ENCODE measurements around the gene GPHN. TPM values are rescaled to one million over a fixed set of nuclear protein-coding genes. Genes with fewer than 3 reads are reported as not detected.

The GPHN gene
- total RNA-seq, 1 experiment from 2014 or later: 34.9 TPM

DNA sequence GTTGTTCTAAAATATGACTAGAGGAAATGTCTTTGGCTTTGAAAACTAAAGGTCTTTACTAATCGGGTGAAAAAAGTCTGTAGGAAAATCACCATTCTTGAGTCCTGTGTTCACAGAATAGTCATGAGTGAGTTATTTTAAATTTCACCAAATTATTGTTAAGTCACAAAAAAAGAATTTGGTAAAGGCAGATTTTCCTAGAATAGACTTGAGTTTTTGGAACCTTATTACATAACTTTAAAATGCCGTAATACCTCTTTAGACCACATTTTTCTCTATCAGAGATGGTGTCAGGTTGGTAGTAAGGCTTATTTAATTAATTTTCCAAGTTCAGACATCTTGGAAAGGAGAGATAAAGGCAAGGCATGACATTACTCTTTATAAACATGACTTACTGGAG is 496.6 kb downstream of the GPHN start:
- TF ChIP-seq, protein P1, sequence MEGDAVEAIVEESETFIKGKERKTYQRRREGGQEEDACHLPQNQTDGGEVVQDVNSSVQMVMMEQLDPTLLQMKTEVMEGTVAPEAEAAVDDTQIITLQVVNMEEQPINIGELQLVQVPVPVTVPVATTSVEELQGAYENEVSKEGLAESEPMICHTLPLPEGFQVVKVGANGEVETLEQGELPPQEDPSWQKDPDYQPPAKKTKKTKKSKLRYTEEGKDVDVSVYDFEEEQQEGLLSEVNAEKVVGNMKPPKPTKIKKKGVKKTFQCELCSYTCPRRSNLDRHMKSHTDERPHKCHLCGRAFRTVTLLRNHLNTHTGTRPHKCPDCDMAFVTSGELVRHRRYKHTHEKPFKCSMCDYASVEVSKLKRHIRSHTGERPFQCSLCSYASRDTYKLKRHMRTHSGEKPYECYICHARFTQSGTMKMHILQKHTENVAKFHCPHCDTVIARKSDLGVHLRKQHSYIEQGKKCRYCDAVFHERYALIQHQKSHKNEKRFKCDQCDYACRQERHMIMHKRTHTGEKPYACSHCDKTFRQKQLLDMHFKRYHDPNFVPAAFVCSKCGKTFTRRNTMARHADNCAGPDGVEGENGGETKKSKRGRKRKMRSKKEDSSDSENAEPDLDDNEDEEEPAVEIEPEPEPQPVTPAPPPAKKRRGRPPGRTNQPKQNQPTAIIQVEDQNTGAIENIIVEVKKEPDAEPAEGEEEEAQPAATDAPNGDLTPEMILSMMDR (IDR thresholded peaks at IDR 0.05; ENCODE audit: unreplicated experiment): no peak
- DNase-seq: no peak
- CTCF ChIA-PET: no interaction called here
- intact Hi-C loops (cut with micrococcal nuclease; ENCODE audit: unreplicated experiment): no loop called here
- BruUV-seq (replicated peaks): no TSS peak
- no peak overlapping the region for H3K27ac Mint-ChIP-seq (ENCODE audit: unreplicated experiment)
- H3K4me1 Mint-ChIP-seq (ENCODE audit: low read depth, unreplicated experiment): no peaks in the 10 kb centered on the region
- no peaks in the 10 kb centered on the region for H3K27me3 Mint-ChIP-seq (ENCODE audit: unreplicated experiment)
- no peak overlapping the region for H3K4me3 Mint-ChIP-seq (ENCODE audit: low read depth, unreplicated experiment)
- H3K36me3 Mint-ChIP-seq (ENCODE audit: insufficient read depth, unreplicated experiment): no peaks in the 10 kb centered on the region
- H3K9me3 Mint-ChIP-seq (ENCODE audit: low read depth, unreplicated experiment): no peaks in the 10 kb centered on the region

DNA sequence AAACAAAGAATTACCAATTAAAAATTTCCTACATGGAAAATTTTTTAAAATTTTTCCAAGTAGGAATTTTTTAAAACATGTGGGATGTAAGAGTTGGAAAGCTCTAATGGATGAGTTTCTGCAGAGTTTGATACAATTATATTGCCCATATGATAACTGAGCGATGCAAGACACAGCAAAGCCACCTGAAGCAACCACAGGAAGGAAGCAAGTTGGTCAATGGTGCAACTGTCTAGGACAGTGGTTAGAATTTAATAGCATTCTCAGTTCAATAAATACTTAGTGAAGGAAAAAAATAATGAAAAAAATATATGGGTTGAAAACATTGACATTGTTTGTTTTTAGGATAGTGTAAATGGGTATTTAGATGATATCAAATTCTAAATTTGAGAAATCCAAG is 502.7 kb downstream of the GPHN start:
- no peak for DNase-seq
- H3K4me3 Mint-ChIP-seq (ENCODE audit: low read depth, unreplicated experiment): no peak overlapping the region
- no peaks in the 10 kb centered on the region for H3K36me3 Mint-ChIP-seq (ENCODE audit: insufficient read depth, unreplicated experiment)
- CTCF ChIA-PET: no interaction called here
- TF ChIP-seq, protein P1 (IDR thresholded peaks at IDR 0.05; ENCODE audit: unreplicated experiment): no peak
- H3K9me3 Mint-ChIP-seq (ENCODE audit: low read depth, unreplicated experiment): no peaks in the 10 kb centered on the region
- H3K4me1 Mint-ChIP-seq (ENCODE audit: low read depth, unreplicated experiment): no peaks in the 10 kb centered on the region
- H3K27ac Mint-ChIP-seq (ENCODE audit: unreplicated experiment): no peak overlapping the region
- H3K27me3 Mint-ChIP-seq (ENCODE audit: unreplicated experiment): no peaks in the 10 kb centered on the region
- BruUV-seq (replicated peaks): no TSS peak
- intact Hi-C loops (cut with micrococcal nuclease; ENCODE audit: unreplicated experiment): no loop called here

DNA sequence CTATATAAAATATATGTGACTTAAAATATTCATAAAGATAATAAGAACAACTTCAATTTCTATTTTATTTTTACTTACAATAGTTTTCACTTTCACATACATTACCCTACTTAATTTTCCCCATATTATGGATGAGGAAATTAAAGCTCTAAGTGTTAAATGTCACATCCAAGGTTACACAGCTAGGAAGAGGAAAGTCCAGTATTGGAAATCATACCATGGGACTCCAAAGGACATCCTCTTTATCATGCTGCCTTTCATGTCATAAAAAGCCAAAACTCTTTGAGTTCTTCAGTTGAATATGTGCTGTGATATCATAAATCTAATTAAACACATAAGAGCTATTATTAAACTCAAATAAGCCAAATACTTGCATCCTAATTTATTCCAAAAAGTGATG is 508.9 kb downstream of the GPHN start:
- CTCF ChIA-PET: interaction anchor here (0.5 kb wide), 1 partner anchor 218 kb away, joined by 3 read pairs; no protein-coding TSS in a partner anchor
- BruUV-seq (replicated peaks): no TSS peak
- H3K9me3 Mint-ChIP-seq (ENCODE audit: low read depth, unreplicated experiment): no peaks in the 10 kb centered on the region

DNA sequence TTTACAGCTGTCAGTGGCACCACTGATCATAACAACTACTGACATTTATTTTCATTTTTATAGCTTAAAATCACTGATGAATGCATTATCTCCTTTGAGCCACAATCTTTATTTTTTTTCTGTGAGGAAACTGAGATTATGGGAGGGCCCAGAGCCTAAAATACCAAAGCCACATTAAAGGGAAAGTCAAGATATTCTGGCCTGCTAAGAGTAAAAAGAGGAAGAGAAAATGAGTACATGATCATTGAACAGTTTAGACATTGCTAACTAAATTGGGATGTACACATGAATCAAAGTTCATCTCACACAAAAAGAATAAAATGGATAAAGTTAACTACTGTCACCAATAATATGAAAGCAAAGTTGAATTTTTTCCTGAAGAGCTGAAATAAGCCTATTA is 510.8 kb downstream of the GPHN start:
- intact Hi-C loops (cut with micrococcal nuclease; ENCODE audit: unreplicated experiment): no loop called here
- CTCF ChIA-PET: no interaction called here
- H3K9me3 Mint-ChIP-seq (ENCODE audit: low read depth, unreplicated experiment): no peaks in the 10 kb centered on the region

More for the DNA sequence above, 508.9 kb downstream of the GPHN start:
- no peak overlapping the region for H3K27ac Mint-ChIP-seq (ENCODE audit: unreplicated experiment)
- TF ChIP-seq, protein P1 (IDR thresholded peaks at IDR 0.05; ENCODE audit: unreplicated experiment): no peak
- H3K4me3 Mint-ChIP-seq (ENCODE audit: low read depth, unreplicated experiment): no peak overlapping the region
- no peaks in the 10 kb centered on the region for H3K27me3 Mint-ChIP-seq (ENCODE audit: unreplicated experiment)
- no peaks in the 10 kb centered on the region for H3K36me3 Mint-ChIP-seq (ENCODE audit: insufficient read depth, unreplicated experiment)
- H3K4me1 Mint-ChIP-seq (ENCODE audit: low read depth, unreplicated experiment): no peaks in the 10 kb centered on the region
- no peak for DNase-seq
- intact Hi-C loops (cut with micrococcal nuclease; ENCODE audit: unreplicated experiment): no loop called here

More for the DNA sequence above, 510.8 kb downstream of the GPHN start:
- Mint-ChIP-seq H3K4me1 (ENCODE audit: low read depth, unreplicated experiment) (no peaks in the 10 kb centered on the region), H3K4me3 (ENCODE audit: low read depth, unreplicated experiment) (no peak overlapping the region), H3K36me3 (ENCODE audit: insufficient read depth, unreplicated experiment) (no peaks in the 10 kb centered on the region), H3K27ac (ENCODE audit: unreplicated experiment) (no peak overlapping the region), H3K27me3 (ENCODE audit: unreplicated experiment) (no peaks in the 10 kb centered on the region)
- DNase-seq: no peak
- TF ChIP-seq, protein P1 (IDR thresholded peaks at IDR 0.05; ENCODE audit: unreplicated experiment): no peak
- BruUV-seq (replicated peaks): no TSS peak

All from Calu3 (cell line).